GM23248 (cell line): ENCODE data around the gene REV3L. TPM values are rescaled to one million over a fixed set of nuclear protein-coding genes. Genes with fewer than 3 reads are reported as not detected.

Experiments used
- DNase-seq: peaks from one replicate; pipeline ENCODE4 v3.0.0-alpha.2; 2015
- H2AFZ ChIP-seq: fragments of 200-600 bp; sonication (generic); 2 replicates; pipeline ENCODE4 v1.6.1; 2016; ENCODE audit warnings: antibody characterized with exemption
- H3F3A ChIP-seq: fragments of 200-600 bp; sonication (generic); 2 replicates; pipeline ENCODE4 v1.6.1; 2016; ENCODE audit warnings: mild to moderate bottlenecking, antibody characterized with exemption, mixed run types; ENCODE audit not compliant: insufficient read depth
- H3K27ac ChIP-seq: fragments of 200-600 bp; sonication (generic); 2 replicates; pipeline ENCODE4 v1.5.1; 2016; ENCODE audit warnings: mild to moderate bottlenecking
- H3K27me3 ChIP-seq: fragments of 200-600 bp; sonication (generic); replicated peaks from 2 replicates; pipeline ENCODE4 v1.6.1; 2016; ENCODE audit warnings: mild to moderate bottlenecking; ENCODE audit not compliant: insufficient read depth
- H3K36me3 ChIP-seq: fragments of 200-600 bp; sonication (generic); 2 replicates; pipeline ENCODE4 v1.6.1; 2016; ENCODE audit warnings: low read depth, mild to moderate bottlenecking
- H3K4me1 ChIP-seq: fragments of 200-600 bp; sonication (generic); 2 replicates; pipeline ENCODE4 v1.6.1; 2016; ENCODE audit warnings: mild to moderate bottlenecking; ENCODE audit not compliant: insufficient read depth
- H3K4me2 ChIP-seq: fragments of 200-600 bp; sonication (generic); one replicate; pipeline ENCODE4 v1.6.1; 2016; ENCODE audit warnings: mild to moderate bottlenecking; ENCODE audit not compliant: unreplicated experiment
- H3K4me3 ChIP-seq: fragments of 200-600 bp; sonication (generic); 2 replicates; pipeline ENCODE4 v1.5.1; 2016; ENCODE audit warnings: mild to moderate bottlenecking
- H3K79me2 ChIP-seq: fragments of 200-600 bp; sonication (generic); 2 replicates; pipeline ENCODE4 v1.6.1; 2016; ENCODE audit warnings: mild to moderate bottlenecking; ENCODE audit not compliant: insufficient read depth
- H3K9ac ChIP-seq: fragments of 200-600 bp; sonication (generic); 2 replicates; pipeline ENCODE4 v1.6.1; 2016; ENCODE audit warnings: mild to moderate bottlenecking
- H3K9me2 ChIP-seq: fragments of 200-600 bp; sonication (generic); 2 replicates; pipeline ENCODE4 v1.6.1; 2016; ENCODE audit warnings: mixed run types, mild to moderate bottlenecking, moderate library complexity; ENCODE audit not compliant: insufficient read depth
- H3K9me3 ChIP-seq: fragments of 200-600 bp; sonication (generic); one replicate; pipeline ENCODE4 v1.6.1; 2017; ENCODE audit warnings: low read depth
- H4K20me1 ChIP-seq: fragments of 200-600 bp; sonication (generic); 2 replicates; pipeline ENCODE4 v1.6.0; 2016; ENCODE audit not compliant: insufficient read depth
- EZH2 ChIP-seq: fragments of 200-600 bp; sonication (generic); IDR thresholded peaks from 2 replicates; pipeline ENCODE4 v1.6.1; 2018; ENCODE audit warnings: antibody characterized with exemption, mild to moderate bottlenecking; ENCODE audit not compliant: insufficient read depth, poor library complexity, severe bottlenecking
- EZH2phosphoT487 ChIP-seq: fragments of 200-600 bp; sonication (generic); IDR thresholded peaks from 2 replicates; pipeline ENCODE4 v1.6.1; 2018; ENCODE audit warnings: antibody characterized with exemption, moderate library complexity, mild to moderate bottlenecking, low read depth; ENCODE audit not compliant: insufficient read depth
- WGBS, 2 experiments: methylation state at CpG; one replicate each; pipeline ENCODE4 v1.1.6; 2015 to 2017; ENCODE audit warnings: low lambda C conversion rate in 2 of 2, low coverage in 1 of 2; ENCODE audit errors: missing lambda C conversion rate in 2 of 2; 5-methylcytosine and 5-hydroxymethylcytosine counted together
- in situ Hi-C: fragments of 300-500 bp; cut with MboI; formaldehyde crosslinking; loops from 2 replicates; pipeline ENCODE4 v1.15.0; 2020
- polyA plus RNA-seq: library from polyadenylated mRNA; unstranded; fragments of >200 nt; fragmentation: Nextera tagmentation; extraction: Ambion mirVana; gene quantifications from 2 replicates; pipeline ENCODE4 v1.2.1, GENCODE V29; 2016
- total RNA-seq: library from RNA; depleted of rRNA; stranded (reverse); fragments of >200 nt; shearing (Covaris generic); gene quantifications from 2 replicates; pipeline ENCODE4 v1.2.3, GENCODE V29; 2014

The REV3L gene
- total and polyA plus RNA-seq, 2 experiments from 2014 or later, result 25.0 to 25.1 TPM

- Histone ChIP-seq H3K79me2 (0 out of 2 replicates have a peak, but pooled peaks cover 8% of the 10 kb centered on the region), H3K4me1 (peaks cover 2% of the 10 kb centered on the region), H3K9me2 (no peaks in the 10 kb centered on the region), H3K27me3 (no peaks in the 10 kb centered on the region), H3K9ac (no peak overlapping the region), H4K20me1 (no peaks in the 10 kb centered on the region), H3K36me3 (peaks cover 18% of the 10 kb centered on the region), H3F3A (peaks cover 20% of the 10 kb centered on the region), H3K9me3 (no peaks in the 10 kb centered on the region), H3K4me2 (no peak overlapping the region), H2AFZ (no peak overlapping the region), H3K27ac (0 out of 2 replicates have a peak overlapping the region, but pooled peaks have one; percentile 12), H3K4me3 (no peak overlapping the region)
- in situ Hi-C loops, result no loop called here
- DNase-seq, result peak; percentile 52
- no peak for TF ChIP-seq EZH2phosphoT487
- no peak for TF ChIP-seq EZH2
- 96 to 97% methylated on average over 1 of the region's 1 CpG for WGBS, 2 experiments
These were observed 213.5 kb downstream of the REV3L start for GRCh38 chr6:111269401-111269970.

DNA sequence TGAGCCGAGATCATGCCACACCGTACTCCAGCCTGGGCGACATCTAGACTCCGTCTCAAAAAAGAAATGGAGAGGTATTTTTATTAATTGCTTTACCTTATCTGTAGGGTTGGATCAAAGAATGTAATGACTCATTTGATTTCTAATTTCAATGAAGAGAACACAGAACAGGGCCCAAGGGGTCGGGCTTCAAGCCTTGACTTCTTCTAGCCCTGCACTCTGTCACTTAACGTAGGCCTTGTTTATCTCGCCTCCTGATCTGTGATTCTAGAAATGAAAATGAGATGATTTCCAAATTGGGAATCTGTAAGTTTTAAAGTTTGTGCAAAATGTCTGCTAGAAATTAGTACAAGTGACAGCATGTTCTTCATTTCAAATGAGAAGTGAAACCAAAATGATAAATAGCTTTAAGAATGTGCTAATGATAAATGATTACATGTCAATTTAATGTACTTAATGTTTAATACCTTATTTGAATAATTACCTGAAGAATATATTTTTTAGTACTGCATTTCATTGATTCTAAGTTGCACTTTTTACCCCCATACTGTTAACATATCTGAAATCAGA, 215.2 kb downstream of the REV3L start:
- Histone ChIP-seq H3K4me3 (no peak overlapping the region), H2AFZ (no peak overlapping the region), H3K79me2 (0 out of 2 replicates have a peak, but pooled peaks cover 9% of the 10 kb centered on the region), H3K4me1 (peaks cover 15% of the 10 kb centered on the region), H3K9me2 (no peaks in the 10 kb centered on the region), H4K20me1 (no peaks in the 10 kb centered on the region), H3K9ac (no peak overlapping the region), H3K27me3 (no peaks in the 10 kb centered on the region), H3K27ac (no peak overlapping the region), H3F3A (peaks cover 30% of the 10 kb centered on the region), H3K4me2 (no peak overlapping the region), H3K9me3 (no peaks in the 10 kb centered on the region), H3K36me3 (peaks cover 15% of the 10 kb centered on the region)
- WGBS, 2 experiments, result 83 to 85% methylated on average over 7 of the region's 7 CpGs
- in situ Hi-C loops, result no loop called here
- TF ChIP-seq EZH2phosphoT487, result no peak
- no peak for DNase-seq

- H3K79me2 ChIP-seq, result peaks cover 22% of the 10 kb centered on the region
- no peak overlapping the region for H3K27ac ChIP-seq
- no peak overlapping the region for H3K9ac ChIP-seq
- 97 to 100% methylated on average over 2 of the region's 2 CpGs for WGBS, 2 experiments
- H4K20me1 ChIP-seq, result no peaks in the 10 kb centered on the region
- H3K9me2 ChIP-seq, result no peaks in the 10 kb centered on the region
- H2AFZ ChIP-seq, result no peak overlapping the region
- H3K4me1 ChIP-seq, result peaks cover 15% of the 10 kb centered on the region
- peaks cover 30% of the 10 kb centered on the region for H3F3A ChIP-seq
- H3K9me3 ChIP-seq, result no peaks in the 10 kb centered on the region
- H3K36me3 ChIP-seq, result peaks cover 15% of the 10 kb centered on the region
- TF ChIP-seq EZH2, result no peak
- TF ChIP-seq EZH2phosphoT487, result no peak
- H3K4me3 ChIP-seq, result no peak overlapping the region
- no peaks in the 10 kb centered on the region for H3K27me3 ChIP-seq
- in situ Hi-C loops, result no loop called here
- no peak for DNase-seq
- H3K4me2 ChIP-seq, result no peak overlapping the region
These were observed 216.7 kb downstream of the REV3L start for GRCh38 chr6:111266276-111266675.

DNA sequence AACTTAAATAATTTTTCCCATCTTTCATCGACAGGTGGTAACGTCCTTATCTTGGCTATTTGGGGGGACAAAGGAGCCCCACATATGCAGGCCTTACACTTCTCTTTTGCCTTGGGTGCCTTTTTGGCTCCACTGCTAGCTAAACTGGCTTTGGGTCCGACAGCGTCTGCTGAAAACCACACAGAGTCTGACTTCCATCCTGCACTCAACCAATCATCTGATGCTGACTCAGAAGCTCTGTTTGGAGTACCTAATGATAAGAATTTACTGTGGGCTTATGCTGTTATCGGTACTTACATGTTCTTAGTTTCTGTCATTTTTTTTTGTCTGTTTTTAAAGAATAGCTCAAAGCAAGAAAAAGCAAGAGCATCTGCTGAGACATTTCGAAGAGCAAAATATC, 217.2 kb downstream of the REV3L start:
- WGBS, 2 experiments, result 95 to 97% methylated on average over 6 of the region's 6 CpGs
- H3K27me3 ChIP-seq, result no peaks in the 10 kb centered on the region
- peaks cover 15% of the 10 kb centered on the region for H3K4me1 ChIP-seq
- TF ChIP-seq EZH2, result no peak
- TF ChIP-seq EZH2phosphoT487, result no peak
- H3K79me2 ChIP-seq, result peaks cover 26% of the 10 kb centered on the region
- no peak overlapping the region for H3K9ac ChIP-seq
- no peak for DNase-seq
- no peak overlapping the region for H3K4me2 ChIP-seq
- in situ Hi-C loops, result no loop called here
- H3K9me3 ChIP-seq, result no peaks in the 10 kb centered on the region
- no peak overlapping the region for H3K4me3 ChIP-seq
- peaks cover 15% of the 10 kb centered on the region for H3K36me3 ChIP-seq
- H3K9me2 ChIP-seq, result no peaks in the 10 kb centered on the region
- no peaks in the 10 kb centered on the region for H4K20me1 ChIP-seq
- H3F3A ChIP-seq, result peaks cover 30% of the 10 kb centered on the region
- no peak overlapping the region for H3K27ac ChIP-seq
- H2AFZ ChIP-seq, result no peak overlapping the region
